GM12892 (cell line): Measurements from ENCODE around the gene THY1.

ENCODE experiments used
- DNase-seq: peaks from one replicate; pipeline ENCODE4 v3.0.0; 2011; ENCODE audit not compliant: insufficient read length
- FAIRE-seq: peaks from 2 replicates; lab custom pipeline; 2011; peaks lifted over from hg19 to GRCh38; lab: Jason Lieb, UNC
- POLR2A ChIP-seq: IDR thresholded peaks from 2 replicates; pipeline ENCODE4 v1.6.1; 2011; ENCODE audit warnings: low read depth, low read length, control low read depth
- POLR2AphosphoS5 ChIP-seq: IDR thresholded peaks from 2 replicates; pipeline ENCODE4 v1.6.1; 2011; ENCODE audit warnings: low read depth, low read length, control low read depth
- TAF1 ChIP-seq: IDR thresholded peaks from 2 replicates; pipeline ENCODE4 v1.6.1; 2011; ENCODE audit warnings: low read depth, mild to moderate bottlenecking, control low read depth, low read length, borderline replicate concordance

THY1 gene

DNA sequence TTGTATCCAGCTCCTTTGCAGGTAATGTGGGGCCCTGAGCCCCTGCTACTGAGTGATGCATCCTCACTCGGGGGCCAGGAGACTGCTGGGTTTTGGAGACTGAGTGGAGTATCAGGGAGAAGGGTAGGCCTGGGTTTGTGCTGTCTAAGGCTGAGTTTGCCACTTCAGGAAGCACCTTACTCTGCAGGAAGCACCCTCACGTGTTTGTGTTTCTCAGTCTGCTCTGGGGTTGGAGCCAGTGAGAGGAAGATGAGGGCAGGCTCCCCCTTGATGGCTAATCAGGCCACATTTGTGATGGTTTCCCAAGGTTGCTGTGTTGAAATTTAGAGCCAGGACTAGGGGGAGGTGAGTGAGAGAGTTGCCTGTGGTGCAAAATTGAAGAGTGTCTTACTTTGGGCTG, 13.7 kb upstream of the THY1 start:
- no peak for FAIRE-seq
- no peak for TF ChIP-seq TAF1
- no peak for TF ChIP-seq POLR2AphosphoS5
- no peak for TF ChIP-seq POLR2A

GRCh38 chr11:119436093-119436492, 13.1 kb upstream of the THY1 start:
- DNase-seq (no peak), FAIRE-seq (peak; percentile 9)
- TF ChIP-seq POLR2A (no peak), POLR2AphosphoS5 (no peak), TAF1 (no peak)

More for the DNA sequence above, 13.7 kb upstream of the THY1 start:
- no peak for DNase-seq

GRCh38 chr11:119434591-119435330, 11.8 kb upstream of the THY1 start:
- no peak for TF ChIP-seq TAF1
- TF ChIP-seq POLR2AphosphoS5 = no peak
- TF ChIP-seq POLR2A = no peak
- DNase-seq = no peak
- FAIRE-seq = no peak

DNA sequence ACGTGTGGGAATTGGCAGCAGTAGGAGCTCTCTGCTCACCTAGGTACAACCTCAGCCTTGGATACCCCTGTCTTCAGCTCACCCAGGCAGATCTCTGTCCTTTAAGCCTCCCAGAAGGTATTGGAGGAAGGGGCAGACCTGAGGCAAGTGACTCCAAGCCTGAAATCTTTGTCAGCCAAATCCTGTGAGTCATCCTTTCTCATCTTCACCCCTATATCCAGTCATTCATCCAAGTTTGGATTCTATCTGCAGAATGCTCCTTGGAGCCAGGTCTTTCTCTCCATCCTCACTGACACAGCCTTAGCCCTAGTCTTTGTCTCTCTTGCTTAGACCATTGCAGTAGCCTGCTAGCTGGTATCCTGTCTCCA, 10.4 kb upstream of the THY1 start:
- TF ChIP-seq POLR2AphosphoS5 = no peak
- TF ChIP-seq POLR2A = no peak
- no peak for TF ChIP-seq TAF1
- FAIRE-seq = peak; percentile 30
- DNase-seq = no peak

GRCh38 chr11:119432484-119433357, 9.7 kb upstream of the THY1 start:
- TF ChIP-seq POLR2AphosphoS5 (no peak), TAF1 (no peak), POLR2A (no peak)
- DNase-seq (no peak), FAIRE-seq (no peak)

DNA sequence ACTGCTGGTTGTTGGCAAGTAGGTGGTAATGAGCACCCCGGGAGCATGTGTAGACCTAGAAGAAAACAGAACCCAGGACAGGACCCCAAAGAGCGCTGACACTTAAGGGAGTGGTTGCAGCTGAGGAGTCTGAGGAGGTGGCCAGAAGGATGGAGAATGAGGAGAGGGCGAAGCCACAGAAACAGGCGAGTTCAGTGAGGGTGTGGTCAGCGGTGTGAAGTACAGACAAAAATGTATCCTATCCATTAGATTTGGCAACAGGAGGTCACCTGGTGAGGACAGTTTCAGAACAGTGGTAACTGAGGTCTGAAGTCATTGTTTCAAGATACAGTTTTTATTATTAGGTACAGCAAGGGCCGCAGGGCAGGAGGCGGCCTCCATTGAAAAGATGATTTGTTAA, 8.6 kb upstream of the THY1 start:
- no peak for FAIRE-seq

GRCh38 chr11:119427279-119427678, 4.3 kb upstream of the THY1 start:
- FAIRE-seq (no peak), DNase-seq (no peak)
- TF ChIP-seq TAF1 = no peak
- TF ChIP-seq POLR2AphosphoS5 = no peak
- TF ChIP-seq POLR2A = no peak

More for the DNA sequence above, 8.6 kb upstream of the THY1 start:
- no peak for TF ChIP-seq POLR2AphosphoS5
- TF ChIP-seq POLR2A = no peak
- TF ChIP-seq TAF1 = no peak
- DNase-seq = no peak

DNA sequence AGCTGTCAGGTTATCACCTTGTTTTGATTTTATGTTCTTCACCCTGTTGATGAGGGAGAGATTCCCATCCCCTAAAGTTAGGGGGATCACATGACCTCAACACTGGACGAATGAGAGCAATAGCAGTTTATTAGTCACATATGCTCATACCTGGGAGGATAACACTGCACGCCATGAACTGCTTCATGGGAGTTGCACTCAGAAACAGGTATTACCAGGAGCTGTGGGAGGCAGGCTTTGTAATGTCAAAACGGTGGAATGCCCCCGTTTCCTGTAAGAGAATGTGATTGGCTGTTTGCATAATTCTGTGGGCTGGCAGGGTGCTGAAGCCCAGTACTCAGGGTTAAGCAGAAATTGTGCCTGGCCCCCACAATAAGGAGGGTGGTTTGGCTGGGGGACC, 3.2 kb upstream of the THY1 start:
- DNase-seq = no peak
- peak; percentile 87 for FAIRE-seq
- TF ChIP-seq POLR2A (no peak), TAF1 (no peak), POLR2AphosphoS5 (no peak)

DNA sequence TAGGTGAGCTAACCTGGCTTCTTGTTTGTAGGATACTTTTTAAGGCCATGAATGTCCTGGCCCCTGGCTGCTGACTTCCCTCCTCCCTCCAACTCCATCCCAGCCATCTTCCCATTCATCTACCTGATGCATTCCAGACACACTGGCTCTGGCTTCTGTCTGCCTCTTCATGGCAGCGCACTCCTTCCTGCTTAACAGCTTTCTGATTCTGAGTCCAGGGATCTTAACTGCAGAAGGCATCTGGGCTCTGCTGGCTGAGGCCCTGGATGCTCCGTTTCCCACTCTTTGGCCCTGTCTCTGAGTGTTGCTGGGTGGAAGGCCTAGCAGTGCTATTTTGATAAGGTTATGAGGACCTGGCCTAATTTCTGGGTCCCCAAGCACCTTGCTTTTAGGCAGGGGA, 1.8 kb upstream of the THY1 start:
- TF ChIP-seq TAF1 (no peak), POLR2A (no peak), POLR2AphosphoS5 (no peak)
- DNase-seq = no peak
- FAIRE-seq = no peak

GRCh38 chr11:119424276-119424675, 1.3 kb upstream of the THY1 start:
- no peak for FAIRE-seq
- TF ChIP-seq POLR2AphosphoS5 = no peak
- no peak for TF ChIP-seq POLR2A
- TF ChIP-seq TAF1 = no peak
- DNase-seq = no peak

DNA sequence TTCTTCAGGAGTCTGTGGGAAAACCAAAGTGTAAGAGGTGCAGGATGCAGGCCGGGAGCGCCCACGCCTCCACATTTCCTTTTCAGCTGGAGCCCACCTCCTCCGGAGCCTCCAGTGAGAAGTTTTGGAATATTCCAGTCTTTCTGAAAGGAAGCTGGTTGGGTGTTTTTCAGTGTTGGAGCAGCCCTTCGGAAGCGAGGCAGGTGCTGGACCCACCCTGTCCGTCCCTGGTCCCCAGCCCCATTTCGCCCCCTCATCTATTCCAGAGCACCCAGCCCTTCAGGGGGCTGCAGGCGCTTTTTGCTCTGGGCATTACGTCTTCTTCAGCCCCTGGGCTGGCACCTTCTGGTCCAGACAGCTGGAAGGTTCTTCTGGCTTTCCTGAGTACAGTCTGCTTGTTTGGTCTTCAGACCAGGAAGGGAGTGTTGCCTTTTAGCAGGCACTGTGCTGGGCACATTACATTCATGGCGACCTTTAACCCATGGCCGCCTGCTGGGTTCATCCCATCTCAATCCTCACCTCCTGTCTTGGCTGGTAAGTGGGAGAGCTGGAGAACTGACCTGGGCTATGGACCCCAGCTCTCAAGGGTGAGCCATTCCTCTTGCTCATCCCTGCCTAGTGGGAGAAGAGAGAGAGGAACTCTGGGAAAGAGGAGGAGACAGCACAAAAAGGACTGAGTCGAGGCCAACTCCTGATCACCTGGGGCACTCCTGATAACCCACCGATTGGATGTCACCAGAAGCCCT, 710 bp upstream of the THY1 start:
- FAIRE-seq (no peak), DNase-seq (no peak)
- TF ChIP-seq POLR2A (no peak; the same call in 1 of the 2 replicates), TAF1 (no peak), POLR2AphosphoS5 (no peak)
